HG03565 (cell line): Measurements from ENCODE around the gene PRKCB.

Experiments used
- ATAC-seq: cut with Tn5 transposase; IDR thresholded peaks from one replicate; pipeline ENCODE4 v1.9.1; 2021; ENCODE audit warnings: mild to moderate bottlenecking, moderate library complexity; ENCODE audit not compliant: unreplicated experiment

PRKCB gene

DNA sequence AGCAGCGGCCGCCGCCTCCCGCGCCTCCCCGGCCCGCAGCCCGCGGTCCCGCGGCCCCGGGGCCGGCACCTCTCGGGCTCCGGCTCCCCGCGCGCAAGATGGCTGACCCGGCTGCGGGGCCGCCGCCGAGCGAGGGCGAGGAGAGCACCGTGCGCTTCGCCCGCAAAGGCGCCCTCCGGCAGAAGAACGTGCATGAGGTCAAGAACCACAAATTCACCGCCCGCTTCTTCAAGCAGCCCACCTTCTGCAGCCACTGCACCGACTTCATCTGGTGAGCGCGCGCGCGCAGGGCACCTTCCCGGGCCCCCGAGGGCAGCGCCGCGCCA lies 258 bp downstream of the PRKCB start:
- no peak for ATAC-seq

DNA sequence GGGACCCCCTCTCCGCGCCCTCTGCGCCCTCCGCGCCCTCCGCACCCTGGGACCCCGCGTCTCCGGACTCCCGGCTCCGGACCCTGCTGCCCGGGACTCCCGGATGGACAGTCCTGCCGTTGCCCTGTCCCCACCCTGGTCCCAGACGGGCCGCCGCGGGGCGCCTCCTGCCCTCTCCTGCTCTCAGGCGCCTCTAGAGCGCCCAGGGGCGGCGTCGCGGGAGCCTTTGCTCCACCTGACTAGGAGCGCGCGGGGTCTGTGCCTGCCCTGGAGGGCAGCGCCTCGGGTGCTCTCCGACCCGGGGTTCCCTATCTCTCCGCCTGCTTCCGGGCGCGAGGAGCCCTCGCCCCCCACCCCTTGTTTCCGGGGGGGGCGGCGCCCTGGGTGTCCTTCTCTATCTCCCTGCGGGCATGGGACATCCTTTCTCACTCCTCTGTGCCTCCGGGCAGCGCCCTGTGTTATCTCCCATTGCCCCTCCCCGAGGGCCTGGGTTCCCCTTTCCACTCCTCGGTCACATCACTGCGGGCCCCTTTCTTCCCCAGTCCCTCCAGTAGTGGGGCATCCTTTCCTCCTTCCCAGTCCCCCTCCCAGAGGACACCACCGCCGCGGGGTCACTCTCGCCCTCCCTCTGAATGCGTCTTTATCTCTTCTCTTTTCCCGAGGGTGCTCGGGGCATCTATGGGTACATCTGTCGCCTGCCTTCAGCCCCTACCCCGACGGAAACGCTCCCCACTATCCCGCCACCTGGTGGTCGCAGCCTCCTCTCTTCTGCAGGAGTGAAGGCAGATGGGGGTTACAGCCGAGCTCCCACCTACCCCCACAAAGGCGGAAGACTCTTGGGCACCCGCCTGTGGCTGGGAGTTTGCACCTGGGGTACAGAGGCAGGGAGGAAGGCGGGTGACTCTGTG lies 875 bp downstream of the PRKCB start:
- ATAC-seq, result no peak

DNA sequence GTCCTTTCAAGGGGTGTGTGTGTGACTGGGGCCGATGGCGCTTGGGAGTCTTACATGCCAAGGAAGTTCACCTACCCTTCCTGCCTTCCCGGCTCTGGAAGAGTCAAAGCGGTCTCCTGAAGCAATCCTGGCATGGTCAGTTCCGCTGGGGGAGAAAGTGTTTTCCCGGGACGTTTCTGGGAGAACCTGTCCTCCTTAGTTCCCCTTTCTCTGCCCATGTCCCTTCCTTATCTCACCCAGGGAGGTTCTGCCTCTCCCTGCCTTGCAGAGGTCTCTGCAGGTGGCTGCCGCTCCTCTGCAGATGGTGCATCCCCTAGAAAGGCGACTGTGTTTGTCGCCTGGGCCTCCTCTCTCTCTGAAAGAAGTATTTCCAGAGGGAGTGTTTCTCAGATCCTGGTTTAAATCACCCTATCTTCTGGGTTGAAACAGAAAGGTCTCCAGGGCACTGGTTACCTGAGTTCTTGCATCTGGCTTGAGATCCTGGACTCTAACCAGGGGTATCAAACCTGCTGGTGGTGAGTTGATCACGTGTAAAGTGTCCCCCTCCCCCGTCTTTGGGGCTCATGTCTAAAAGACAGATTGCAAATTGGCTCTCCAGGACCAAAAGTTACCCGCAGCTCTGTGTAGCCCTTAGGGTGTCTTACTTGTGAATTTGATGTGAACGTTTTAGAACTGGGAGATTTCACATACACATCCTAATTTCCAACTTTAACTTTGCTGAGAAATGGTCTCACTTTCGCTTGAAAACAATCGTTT lies 1.9 kb downstream of the PRKCB start:
- ATAC-seq, result no peak

DNA sequence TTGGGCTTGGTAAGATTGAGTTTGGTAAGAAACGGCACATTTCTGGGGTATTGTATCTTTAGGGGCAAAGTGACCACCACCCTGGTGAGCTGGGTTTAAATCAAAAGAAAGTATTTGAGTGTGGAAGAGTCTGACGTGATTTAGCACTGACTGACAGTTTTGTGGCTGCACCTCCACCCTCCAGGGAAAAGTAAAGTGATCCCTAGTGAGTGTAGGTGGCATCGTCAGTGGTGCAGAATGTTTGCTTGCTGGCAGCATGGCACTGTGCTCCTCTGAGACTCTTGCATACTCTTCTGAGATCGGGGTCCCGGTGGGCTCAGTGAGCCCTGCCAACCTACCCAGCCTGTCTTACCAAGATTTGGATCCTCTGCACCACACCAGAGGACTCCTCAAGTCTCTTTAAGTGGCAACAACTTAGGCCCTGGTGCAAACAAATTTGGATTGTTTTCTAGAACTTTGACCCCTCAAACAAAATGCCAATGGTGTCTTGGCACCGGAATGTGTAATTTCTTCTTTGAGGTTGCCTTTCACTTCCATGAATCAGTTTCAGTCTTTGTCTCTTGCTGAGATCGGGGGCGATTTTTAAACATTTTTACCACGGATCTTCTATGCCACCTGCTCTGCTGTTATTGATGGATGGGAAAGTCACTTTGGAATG lies 2.8 kb downstream of the PRKCB start:
- ATAC-seq, result no peak

DNA sequence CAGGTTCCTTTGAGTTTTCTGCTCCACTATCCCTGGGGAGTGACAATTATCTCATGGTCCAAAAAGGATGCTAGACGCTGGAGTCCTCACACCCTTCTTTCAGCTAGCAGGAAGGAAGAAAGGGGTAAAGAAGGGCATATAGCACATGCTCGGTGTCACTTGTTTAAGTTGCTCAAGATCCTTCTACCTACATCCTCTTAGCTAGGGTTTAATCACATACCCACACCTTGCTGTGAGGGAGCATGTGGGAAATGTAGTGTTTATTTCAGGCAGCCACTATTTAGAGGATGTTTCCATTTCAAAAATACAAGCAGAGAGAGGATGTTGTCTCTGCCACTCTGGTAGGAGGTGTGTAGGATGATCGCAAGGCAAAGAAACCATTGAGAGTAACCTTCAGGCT lies 4.5 kb downstream of the PRKCB start:
- ATAC-seq, result no peak

DNA sequence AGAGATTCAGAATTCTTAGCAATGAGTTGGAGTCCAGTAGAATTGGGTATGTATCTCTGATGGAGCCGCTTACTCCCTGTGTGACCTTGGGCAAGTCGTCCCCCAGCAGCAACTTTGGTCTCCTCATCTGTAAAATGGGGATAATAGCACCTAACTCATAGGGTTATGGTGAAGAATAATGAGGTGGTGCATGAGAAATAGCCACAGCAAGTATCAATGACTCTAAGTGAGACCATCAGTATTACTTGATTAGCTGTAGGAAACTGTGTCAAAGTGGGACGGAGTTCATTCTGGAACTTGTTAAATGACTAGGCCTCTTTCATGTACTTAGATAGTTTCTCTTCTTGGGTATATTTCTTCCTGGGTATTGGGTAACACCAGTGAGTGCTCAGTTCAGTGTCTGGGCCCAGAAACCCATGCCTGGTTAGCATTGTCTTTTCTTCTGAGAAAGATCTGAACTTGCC lies 6.4 kb downstream of the PRKCB start:
- peak; percentile 50 for ATAC-seq

DNA sequence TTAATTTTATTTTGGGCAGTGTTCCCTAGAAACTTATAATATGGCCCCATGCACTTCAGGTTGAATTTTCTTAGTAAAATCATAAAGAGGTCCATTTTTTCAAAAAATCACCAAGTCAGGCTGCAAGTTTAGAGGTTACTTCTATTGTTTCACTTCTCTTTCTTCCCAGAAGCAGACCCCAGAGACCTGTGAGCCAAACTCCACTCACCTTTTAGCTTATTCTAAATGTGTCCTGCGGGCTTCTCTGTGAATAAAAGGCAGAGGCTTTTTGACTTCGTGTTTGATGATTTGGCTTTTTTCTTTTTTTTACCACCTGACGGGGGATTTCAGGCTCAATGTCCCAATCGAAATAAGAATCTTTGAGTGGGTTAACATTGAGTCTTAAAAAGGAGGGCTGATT lies 7.4 kb downstream of the PRKCB start:
- peak; percentile 36 for ATAC-seq

DNA sequence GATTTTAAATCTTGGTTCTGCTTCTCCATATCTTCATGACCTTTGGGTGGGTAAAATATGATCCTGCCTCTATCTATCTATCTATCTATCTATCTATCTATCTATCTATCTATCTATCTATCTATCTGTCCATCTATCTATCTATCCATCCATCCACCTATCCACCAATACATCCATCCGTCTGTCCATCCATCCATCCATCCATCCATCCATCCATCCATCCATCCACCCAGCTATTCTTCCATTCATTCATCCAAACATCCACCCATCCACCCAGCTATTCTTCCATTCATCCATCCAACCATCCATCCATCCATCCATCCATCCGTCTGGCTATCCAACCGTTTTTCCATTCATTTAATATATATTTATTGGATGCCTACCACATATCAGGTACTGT lies 11.5 kb downstream of the PRKCB start:
- no peak for ATAC-seq

DNA sequence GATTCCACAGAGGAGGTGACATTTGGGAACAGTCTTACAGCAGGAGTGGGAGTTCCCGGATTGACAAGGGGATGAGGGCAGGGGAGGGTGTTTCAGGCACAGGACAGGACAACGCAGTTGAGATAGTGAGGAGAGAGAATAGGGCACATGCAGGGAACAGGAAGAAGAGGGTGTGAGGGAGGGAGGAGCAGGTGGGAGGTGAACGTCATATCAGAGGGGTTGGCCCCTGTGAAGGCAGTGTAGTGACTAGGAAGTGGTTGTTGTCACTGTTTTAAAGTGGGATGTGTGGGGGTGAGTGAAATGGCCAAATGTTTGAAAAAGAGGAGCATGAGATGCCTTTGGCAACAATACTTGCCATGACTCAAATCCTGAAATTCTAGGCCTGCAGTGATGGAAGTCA lies 12.2 kb downstream of the PRKCB start:
- no peak for ATAC-seq

DNA sequence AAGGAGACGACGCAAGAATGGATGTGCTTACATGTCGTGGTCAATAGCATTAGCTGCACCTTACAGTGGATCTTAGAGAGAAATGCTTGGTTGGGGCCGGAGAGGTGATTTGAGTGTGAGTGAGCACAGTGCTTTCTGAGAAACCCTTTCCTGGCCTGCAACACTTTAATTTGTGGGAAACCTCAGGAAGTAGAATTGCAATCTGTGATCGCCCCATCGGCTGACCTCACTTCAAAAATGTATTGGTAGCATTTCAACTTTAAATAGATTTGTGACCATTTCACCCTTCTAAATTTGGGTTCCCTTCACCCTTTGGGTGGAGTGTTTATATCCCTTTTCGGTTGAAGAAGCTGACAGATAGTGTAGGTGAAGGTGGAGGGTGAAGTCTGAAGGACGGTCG lies 13.2 kb downstream of the PRKCB start:
- ATAC-seq, result no peak

DNA sequence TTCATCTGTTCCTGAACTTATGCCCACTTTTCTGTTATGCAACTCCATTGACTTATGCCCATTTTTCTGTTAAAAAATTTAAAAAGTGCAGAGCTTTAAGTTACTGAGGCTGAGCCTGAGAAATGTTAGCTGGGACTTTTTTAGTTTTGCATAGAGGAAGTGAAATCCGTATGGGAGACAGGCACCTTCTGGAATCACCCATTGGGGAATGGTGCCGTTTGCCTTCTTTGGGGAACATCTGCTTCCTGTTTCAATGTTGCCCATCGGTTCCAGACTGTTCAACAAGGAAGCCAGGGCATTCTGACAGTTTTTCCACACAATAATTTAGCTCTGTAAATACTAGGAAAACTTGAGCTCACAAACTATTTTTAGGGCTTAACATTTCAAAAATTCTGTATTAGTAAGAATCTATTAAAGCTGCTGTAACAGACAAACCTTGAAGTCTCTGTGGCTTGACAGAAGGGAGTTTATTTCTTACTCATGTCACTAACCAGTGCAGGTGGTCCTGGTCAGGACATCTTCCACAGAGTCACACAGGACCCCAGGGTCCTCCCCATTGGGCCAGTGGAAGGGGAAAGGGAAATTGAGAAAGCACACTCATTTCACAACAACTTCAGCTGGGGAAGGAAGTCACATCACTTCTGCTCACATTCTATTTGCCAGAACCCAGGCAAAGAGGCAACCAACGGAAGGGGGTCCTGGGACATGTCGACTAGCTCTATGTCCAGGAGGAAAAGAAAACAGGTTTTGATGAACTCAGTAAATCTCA lies 17.2 kb downstream of the PRKCB start:
- no peak for ATAC-seq

DNA sequence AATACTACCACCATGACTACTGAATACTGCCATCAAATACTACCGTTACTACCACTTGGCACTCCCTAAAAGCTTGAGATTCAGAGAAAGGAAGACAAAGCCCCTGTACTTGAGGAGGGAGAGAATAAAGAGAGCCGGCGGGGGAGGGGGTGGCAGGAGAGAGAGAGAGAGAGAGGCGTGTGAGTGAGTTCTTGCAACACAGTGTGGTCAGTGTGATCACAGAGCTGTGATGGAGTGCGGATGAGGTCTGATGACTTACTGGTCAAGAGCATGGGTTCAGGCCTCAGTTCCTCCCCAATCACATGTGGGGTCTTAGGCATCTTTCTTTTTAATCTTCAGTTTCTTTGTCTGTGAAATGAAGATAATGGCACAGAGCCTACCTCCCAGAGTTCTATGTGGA lies 19.2 kb downstream of the PRKCB start:
- ATAC-seq, result no peak

DNA sequence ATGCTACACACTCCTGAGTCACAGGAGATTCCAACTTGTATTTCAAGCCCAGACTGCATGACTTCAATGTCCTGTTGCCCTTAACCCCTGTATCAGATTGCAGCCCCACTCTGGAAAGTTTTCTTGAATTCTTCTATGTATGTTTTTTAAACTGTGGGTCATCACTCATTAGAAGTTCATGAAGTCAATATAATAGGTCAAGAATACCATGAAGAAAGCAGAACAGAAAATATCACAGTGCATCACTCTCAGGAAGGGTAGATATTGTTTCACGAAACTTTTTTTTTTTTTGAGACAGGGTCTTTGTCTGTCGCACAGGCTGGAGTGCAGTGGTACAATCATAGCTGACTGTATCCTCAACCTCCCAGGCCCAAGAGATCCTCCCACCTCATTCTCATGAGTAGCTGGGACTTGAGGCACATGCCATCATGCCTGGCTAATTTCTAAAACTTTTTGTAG lies 20.5 kb downstream of the PRKCB start:
- no peak for ATAC-seq

DNA sequence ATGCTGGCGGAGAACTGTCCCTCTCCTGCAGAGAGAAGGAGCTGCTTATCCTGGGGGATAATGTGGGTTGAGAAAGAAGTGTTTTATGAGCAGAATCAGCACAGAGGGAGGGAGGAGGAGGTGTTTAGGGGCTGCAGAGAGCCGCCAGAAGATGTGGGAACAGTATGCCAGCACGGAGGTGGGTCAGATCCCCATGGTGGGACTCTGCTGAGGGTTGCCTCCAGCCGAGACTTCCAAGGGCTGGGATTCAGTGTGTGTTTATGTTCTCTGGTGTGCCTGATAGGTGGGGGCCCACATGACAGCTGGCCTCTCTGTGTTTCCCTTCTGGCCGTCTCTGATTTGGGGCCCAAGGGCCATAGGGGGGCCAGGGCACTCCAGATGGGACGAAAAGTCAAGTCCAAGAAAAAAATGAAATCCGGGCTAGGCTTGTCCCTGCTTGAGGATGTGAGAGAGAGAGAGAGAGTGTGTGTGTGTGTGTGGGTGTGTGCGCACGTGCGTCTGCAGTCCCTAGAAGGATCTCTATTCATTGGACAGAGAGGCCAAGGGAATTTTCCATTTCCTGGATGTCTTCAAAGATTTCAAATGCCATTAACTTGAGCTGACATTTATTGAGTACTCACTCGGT lies 21.6 kb downstream of the PRKCB start:
- ATAC-seq, result no peak

DNA sequence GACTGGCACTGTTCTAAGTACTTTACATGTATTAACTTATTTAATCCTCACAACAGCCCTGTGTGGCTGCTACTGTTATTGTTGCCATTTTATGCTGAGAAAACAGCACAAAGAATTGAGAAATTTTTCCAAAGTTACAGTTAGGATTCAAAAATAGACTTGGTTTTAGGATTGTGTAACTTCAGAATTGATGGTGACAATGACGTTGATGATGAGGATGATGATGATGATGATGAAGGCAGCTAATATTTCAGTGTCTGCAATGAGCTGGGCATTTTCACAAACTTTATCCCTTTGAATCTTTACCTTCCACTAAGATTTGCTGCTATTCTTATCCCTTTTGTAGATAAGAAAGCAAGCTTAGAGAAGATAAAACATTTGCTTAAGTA lies 22.1 kb downstream of the PRKCB start:
- no peak for ATAC-seq

DNA sequence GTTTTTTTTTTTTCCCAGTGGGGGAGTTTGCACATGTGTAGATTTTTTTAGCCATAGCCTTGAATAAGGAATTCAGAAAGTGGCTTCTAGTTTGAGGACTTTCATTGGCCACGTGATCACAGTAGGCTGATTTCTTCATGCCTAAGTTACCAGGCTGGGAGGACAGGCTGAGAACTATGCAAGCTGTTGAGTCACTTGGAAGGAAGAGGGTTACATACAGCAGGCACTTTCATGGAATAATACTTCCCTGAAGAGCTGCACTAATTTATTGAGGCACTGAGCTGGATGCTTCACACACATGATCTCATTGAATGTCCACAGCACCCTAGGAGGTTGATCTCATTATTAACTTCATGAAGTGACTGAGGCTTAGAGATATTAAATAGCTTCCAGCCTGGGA lies 22.8 kb downstream of the PRKCB start:
- no peak for ATAC-seq

DNA sequence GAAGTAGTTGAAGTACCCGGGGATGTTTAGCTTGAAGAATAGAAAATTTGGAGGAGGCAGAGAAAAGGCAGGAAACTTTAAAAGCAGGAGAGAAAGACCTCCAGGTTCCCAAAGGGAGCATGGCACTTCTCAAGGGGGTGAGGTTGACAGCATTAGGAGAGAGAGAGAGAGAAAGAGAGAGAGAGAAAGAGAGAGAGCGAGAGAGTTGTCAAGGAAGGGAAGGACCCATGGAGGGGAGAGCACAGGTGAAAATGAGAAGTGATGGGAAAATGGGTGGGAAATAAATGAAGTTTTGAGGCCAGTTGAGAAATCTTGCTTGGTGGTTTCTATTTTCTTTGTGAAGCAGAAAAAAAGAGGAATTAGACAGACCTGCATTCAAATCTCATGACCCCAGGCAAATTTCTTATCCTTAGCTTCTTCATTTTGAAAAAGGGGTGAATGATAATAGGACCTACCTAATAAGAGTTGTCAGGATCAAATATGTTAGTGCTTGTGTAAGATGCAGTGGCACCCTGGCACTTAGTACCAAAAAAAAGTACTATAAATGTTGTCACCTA lies 24.0 kb downstream of the PRKCB start:
- no peak for ATAC-seq

DNA sequence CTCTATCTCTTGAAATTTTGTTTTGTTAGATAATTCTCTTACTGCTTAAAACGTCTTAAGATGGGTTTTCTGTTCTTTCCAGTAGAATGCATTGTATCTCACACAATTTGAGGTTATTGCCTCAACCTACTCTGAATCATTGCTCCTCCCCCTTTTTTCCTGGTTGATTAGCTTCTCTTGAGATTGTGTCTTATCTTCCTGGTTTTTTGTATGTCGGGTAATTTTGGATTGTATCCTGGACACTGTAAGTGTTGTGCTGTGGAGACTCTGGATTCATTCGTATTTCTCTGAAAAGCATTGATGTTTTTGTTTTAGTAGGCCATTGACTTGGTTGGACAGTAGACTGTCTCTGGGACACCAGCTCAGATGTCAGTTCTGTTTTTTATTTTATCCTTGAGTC lies 26.1 kb downstream of the PRKCB start:
- ATAC-seq, result no peak

DNA sequence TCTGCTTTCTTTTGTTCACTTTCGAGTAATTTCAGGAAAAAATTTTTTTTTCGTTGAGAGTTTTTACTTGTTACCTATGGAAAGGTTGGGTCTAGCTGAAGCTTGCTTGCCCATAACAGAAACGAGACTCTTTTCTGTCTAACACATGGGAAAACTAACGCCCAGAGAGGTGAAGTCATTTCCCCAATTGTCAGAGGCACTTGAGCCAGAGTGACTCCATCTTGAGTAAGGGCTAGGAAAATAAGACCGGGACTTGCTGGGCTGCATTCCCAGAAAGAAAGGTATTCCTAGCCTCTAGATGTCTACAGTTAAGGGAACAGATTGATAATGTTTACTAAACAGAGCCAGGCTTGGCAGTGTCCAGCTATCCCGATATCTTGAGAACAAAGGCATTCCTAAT lies 26.8 kb downstream of the PRKCB start:
- no peak for ATAC-seq
